Esophagus muscularis mucosa (tissue), 3 donors: ENCODE measurements around the gene C3orf22.

Experiments
- POLR2A ChIP-seq: fragments of 450-650 bp; IDR thresholded peaks from one replicate; pipeline ENCODE4 v1.6.1; 2017; ENCODE audit warnings: antibody characterized with exemption, moderate library complexity, mild to moderate bottlenecking, low read depth
- TF ChIP-seq, protein P1 (sequence below), 3 experiments: fragments of 200-600 bp in 2 of 3; fragments of 450-650 bp in 1 of 3; sonication (generic) in 2 of 3; IDR thresholded peaks; one replicate each; pipeline ENCODE4 v1.5.1; 2017 to 2019; ENCODE audit warnings: antibody characterized with exemption in 3 of 3, mild to moderate bottlenecking in 2 of 3, moderate library complexity in 1 of 3

DNA sequence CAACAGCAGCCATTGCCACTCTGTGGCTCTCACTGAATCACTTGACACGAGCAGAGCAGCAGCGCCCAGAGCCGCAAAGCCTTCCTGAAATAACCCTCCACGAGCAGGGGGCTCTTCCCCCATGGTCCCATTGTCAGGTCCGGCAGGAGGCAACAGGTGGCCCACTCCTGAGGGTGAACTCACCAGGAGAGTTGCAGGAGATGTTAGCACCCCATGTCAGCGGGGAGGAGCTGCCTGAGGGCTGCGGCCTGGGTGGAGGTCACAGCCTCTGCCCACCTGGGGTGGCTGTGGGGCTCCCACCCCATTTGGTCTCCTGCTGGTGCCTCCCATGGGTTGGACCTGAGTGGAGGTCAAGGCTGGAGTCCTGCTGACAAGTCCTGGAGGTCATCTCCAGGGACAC lies 12.3 kb upstream of the C3orf22 start:
- TF ChIP-seq, protein P1, sequence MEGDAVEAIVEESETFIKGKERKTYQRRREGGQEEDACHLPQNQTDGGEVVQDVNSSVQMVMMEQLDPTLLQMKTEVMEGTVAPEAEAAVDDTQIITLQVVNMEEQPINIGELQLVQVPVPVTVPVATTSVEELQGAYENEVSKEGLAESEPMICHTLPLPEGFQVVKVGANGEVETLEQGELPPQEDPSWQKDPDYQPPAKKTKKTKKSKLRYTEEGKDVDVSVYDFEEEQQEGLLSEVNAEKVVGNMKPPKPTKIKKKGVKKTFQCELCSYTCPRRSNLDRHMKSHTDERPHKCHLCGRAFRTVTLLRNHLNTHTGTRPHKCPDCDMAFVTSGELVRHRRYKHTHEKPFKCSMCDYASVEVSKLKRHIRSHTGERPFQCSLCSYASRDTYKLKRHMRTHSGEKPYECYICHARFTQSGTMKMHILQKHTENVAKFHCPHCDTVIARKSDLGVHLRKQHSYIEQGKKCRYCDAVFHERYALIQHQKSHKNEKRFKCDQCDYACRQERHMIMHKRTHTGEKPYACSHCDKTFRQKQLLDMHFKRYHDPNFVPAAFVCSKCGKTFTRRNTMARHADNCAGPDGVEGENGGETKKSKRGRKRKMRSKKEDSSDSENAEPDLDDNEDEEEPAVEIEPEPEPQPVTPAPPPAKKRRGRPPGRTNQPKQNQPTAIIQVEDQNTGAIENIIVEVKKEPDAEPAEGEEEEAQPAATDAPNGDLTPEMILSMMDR (IDR thresholded peaks at IDR 0.05): no peak
- no peak for TF ChIP-seq POLR2A
